Cardiac fibroblast (primary cell): ENCODE results near the gene CREG2.

Source experiments
- DNase-seq, 2 donors: peaks; one replicate each; pipeline versions ENCODE4 v3.0.0 to v3.0.0-alpha.2; 2010; ENCODE audit warnings: low read depth in 2 of 2
- H3K4me3 ChIP-seq, 2 donors: replicated peaks in 1 of 2; 1 replicate in 1 of 2; 2 replicates in 1 of 2; pipeline ENCODE4 v1.5.1; 2011; ENCODE audit warnings: low read depth in 2 of 2, low read length in 2 of 2, mild to moderate bottlenecking in 2 of 2, moderate library complexity in 1 of 2
- CTCF ChIP-seq: IDR thresholded peaks from one replicate; pipeline ENCODE4 v1.5.1; 2011; ENCODE audit warnings: low read depth, mild to moderate bottlenecking, low read length, inconsistent platforms

The CREG2 gene

GRCh38 chr2:101332885-101333766, 54.2 kb downstream of the CREG2 start:
- no peak overlapping the region for H3K4me3 ChIP-seq
- no peak for TF ChIP-seq CTCF
- no peak for DNase-seq

GRCh38 chr2:101331202-101331601, 56.1 kb downstream of the CREG2 start:
- H3K4me3 ChIP-seq: no peak overlapping the region
- DNase-seq: no peak
- TF ChIP-seq CTCF: no peak

- peak; percentile 33 to 40 for DNase-seq
- TF ChIP-seq CTCF: no peak
- H3K4me3 ChIP-seq: no peak overlapping the region
Observed at GRCh38 chr2:101330253-101330933, 56.9 kb downstream of the CREG2 start.

GRCh38 chr2:101329026-101329425, 58.3 kb downstream of the CREG2 start:
- DNase-seq: no peak

GRCh38 chr2:101328474-101329007, 58.8 kb downstream of the CREG2 start:
- DNase-seq: peak; percentile 47 to 71
- no peak overlapping the region for H3K4me3 ChIP-seq
- TF ChIP-seq CTCF: no peak

More at GRCh38 chr2:101329026-101329425, 58.3 kb downstream of the CREG2 start:
- no peak for TF ChIP-seq CTCF
- no peak overlapping the region for H3K4me3 ChIP-seq

GRCh38 chr2:101327863-101328394, 59.4 kb downstream of the CREG2 start:
- TF ChIP-seq CTCF: no peak
- no peak for DNase-seq
- H3K4me3 ChIP-seq: no peak overlapping the region
